ENCODE results near the gene CTNNBL1.
A peak's percentile ranks its signal among the peaks of the same experiment; 100 is the strongest.

DNA sequence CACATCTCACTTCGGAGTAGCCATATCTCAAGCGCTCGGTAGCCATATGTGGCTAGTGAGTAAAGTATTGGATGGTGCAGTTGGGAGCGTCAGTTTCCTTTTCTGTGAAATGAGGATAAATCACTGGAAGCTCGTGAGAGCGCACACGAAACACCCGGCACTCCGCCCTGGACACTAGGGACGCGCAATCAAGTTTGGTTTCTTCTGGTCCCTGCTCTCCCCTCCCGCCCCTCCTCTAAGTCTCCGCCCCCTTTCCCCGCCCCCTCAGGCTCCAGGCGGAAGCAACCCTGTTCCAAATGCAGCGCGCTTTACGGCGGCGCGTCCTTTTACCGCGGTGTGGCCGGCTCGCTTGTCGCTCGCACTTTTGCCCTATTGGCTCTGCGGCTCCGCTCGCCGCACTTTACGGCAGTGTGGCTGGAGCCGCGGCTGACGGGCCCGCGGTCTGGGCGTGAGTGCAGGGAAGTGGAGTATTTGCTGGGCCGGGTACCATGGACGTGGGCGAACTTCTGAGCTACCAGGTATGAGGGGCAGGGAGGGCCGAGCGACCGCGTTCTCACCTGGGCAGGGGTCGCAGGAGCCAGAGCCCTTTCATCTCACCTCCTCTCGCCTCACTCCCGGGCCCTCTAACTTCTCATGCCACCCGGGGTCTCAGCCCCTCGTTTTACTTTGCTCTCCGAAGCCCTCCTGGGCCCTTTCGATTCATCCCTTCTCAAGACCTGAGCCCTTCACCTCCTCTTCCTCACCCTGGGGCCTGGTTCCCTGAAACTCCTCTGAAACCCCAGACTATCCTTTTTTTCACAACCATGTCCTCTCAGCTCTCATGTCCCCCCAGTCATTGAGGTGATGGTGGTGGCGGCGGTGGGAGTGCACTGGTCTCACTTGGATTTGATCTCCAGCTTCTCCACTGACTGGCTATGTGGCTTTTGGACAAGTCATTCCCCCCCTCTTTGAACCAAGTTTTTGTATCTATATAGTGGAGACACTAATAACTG is at the start of gene CTNNBL1:
- TF ChIP-seq POLR2A (IDR thresholded peaks at IDR 0.05; ENCODE audit: low read depth, low read length): no peak
- TF ChIP-seq SPI1 (IDR thresholded peaks at IDR 0.05; ENCODE audit: low read depth, low read length): peak; percentile 39; the same call in 1 of the 2 replicates
- TF ChIP-seq TAF1 (IDR thresholded peaks at IDR 0.05; ENCODE audit: low read depth, low read length): no peak; the same call in 1 of the 2 replicates
- no peak for TF ChIP-seq POLR2AphosphoS5 (IDR thresholded peaks at IDR 0.05; ENCODE audit: low read depth, low read length)
